GM23338 (cell line): ENCODE measurements around the gene STON2. TPM values are rescaled to one million over a fixed set of nuclear protein-coding genes. Genes with fewer than 3 reads are reported as not detected.

Experiments used
- ATAC-seq: fragments of 200-7000 bp; cut with Tn5 transposase; 3 replicates; pipeline ENCODE4 v1.9.1; 2020
- DNase-seq: peaks from one replicate; pipeline ENCODE4 v3.0.0-alpha.2; 2015; ENCODE audit warnings: low spot score
- H2AFZ ChIP-seq: fragments of 200-600 bp; sonication (generic); 2 replicates; pipeline ENCODE4 v1.8.0; 2016; ENCODE audit warnings: antibody characterized with exemption, mild to moderate bottlenecking, moderate library complexity
- H3F3A ChIP-seq: fragments of 200-600 bp; sonication (generic); replicated peaks from 2 replicates; pipeline ENCODE4 v1.8.0; 2017; ENCODE audit warnings: antibody characterized with exemption, mixed run types, low read depth
- H3K27ac ChIP-seq: fragments of 200-600 bp; sonication (generic); 2 replicates; pipeline ENCODE4 v1.6.1; 2016; ENCODE audit warnings: low read depth
- H3K27me3 ChIP-seq: fragments of 200-600 bp; sonication (generic); 2 replicates; pipeline ENCODE4 v1.8.0; 2016; ENCODE audit warnings: mild to moderate bottlenecking, mixed run types, moderate library complexity; ENCODE audit not compliant: insufficient read depth
- H3K36me3 ChIP-seq: fragments of 200-600 bp; sonication (generic); 2 replicates; pipeline ENCODE4 v1.8.0; 2016; ENCODE audit warnings: mild to moderate bottlenecking; ENCODE audit not compliant: insufficient read depth
- H3K4me1 ChIP-seq: fragments of 200-600 bp; sonication (generic); 2 replicates; pipeline ENCODE4 v1.8.0; 2016; ENCODE audit warnings: mild to moderate bottlenecking, moderate library complexity; ENCODE audit not compliant: insufficient read depth
- H3K4me2 ChIP-seq: fragments of 200-600 bp; sonication (generic); 2 replicates; pipeline ENCODE4 v1.7.1; 2017; ENCODE audit warnings: mixed run types
- H3K4me3 ChIP-seq: fragments of 200-600 bp; sonication (generic); 2 replicates; pipeline ENCODE4 v1.6.1; 2016; ENCODE audit warnings: mixed run types
- H3K79me2 ChIP-seq: fragments of 200-600 bp; sonication (generic); replicated peaks from 2 replicates; pipeline ENCODE4 v1.8.0; 2017; ENCODE audit warnings: mild to moderate bottlenecking; ENCODE audit not compliant: insufficient read depth
- H3K9me2 ChIP-seq: fragments of 200-600 bp; sonication (generic); 2 replicates; pipeline ENCODE4 v1.8.0; 2017; ENCODE audit not compliant: insufficient read depth
- H4K20me1 ChIP-seq: fragments of 200-600 bp; sonication (generic); replicated peaks from 2 replicates; pipeline ENCODE4 v1.8.0; 2017; ENCODE audit warnings: mild to moderate bottlenecking; ENCODE audit not compliant: insufficient read depth
- H3K27ac Mint-ChIP-seq: 2 replicates; pipeline ENCODE4 v1.8.0; 2020; ENCODE audit warnings: inconsistent platforms, mild to moderate bottlenecking, moderate library complexity, mixed read lengths
- H3K27me3 Mint-ChIP-seq: 3 replicates; pipeline ENCODE4 v1.8.0; 2022; ENCODE audit warnings: low read depth, mild to moderate bottlenecking, moderate library complexity, mixed read lengths, inconsistent platforms; ENCODE audit not compliant: insufficient read depth, poor library complexity
- H3K36me3 Mint-ChIP-seq: 3 replicates; pipeline ENCODE4 v1.8.0; 2021; ENCODE audit warnings: low read depth, mild to moderate bottlenecking, inconsistent platforms, moderate library complexity, mixed read lengths
- H3K4me1 Mint-ChIP-seq: 3 replicates; pipeline ENCODE4 v1.8.0; 2020; ENCODE audit warnings: mild to moderate bottlenecking, inconsistent platforms, mixed read lengths
- H3K4me3 Mint-ChIP-seq: 3 replicates; pipeline ENCODE4 v1.8.0; 2021; ENCODE audit warnings: moderate library complexity, mild to moderate bottlenecking, inconsistent platforms, mixed read lengths
- H3K9me3 Mint-ChIP-seq: 3 replicates; pipeline ENCODE4 v1.8.0; 2020; ENCODE audit warnings: moderate library complexity, mild to moderate bottlenecking, inconsistent platforms, mixed read lengths
- CREB1 ChIP-seq: fragments of 250-450 bp; sonication (Bioruptor Pico); IDR thresholded peaks from 2 replicates; pipeline ENCODE4 v1.5.0; 2020; ENCODE audit warnings: low read depth, mild to moderate bottlenecking, moderate library complexity
- ETS1 ChIP-seq: IDR thresholded peaks from 2 replicates; pipeline ENCODE4 v1.6.1; 2016; ENCODE audit warnings: antibody characterized with exemption
- EZH2 ChIP-seq: fragments of 200-600 bp; sonication (generic); IDR thresholded peaks from one replicate; pipeline ENCODE4 v1.8.0; 2017; ENCODE audit warnings: antibody characterized with exemption, mild to moderate bottlenecking, low read depth; ENCODE audit not compliant: unreplicated experiment
- JUNB ChIP-seq: IDR thresholded peaks from one replicate; pipeline ENCODE4 v1.6.1; 2016; ENCODE audit warnings: antibody characterized with exemption; ENCODE audit not compliant: unreplicated experiment
- NANOG ChIP-seq: IDR thresholded peaks from 2 replicates; pipeline ENCODE4 v1.6.1; 2016; ENCODE audit warnings: antibody characterized with exemption, borderline replicate concordance
- POLR2AphosphoS5 ChIP-seq: IDR thresholded peaks from 2 replicates; pipeline ENCODE4 v1.6.1; 2016; ENCODE audit warnings: antibody characterized with exemption, low read depth
- REST ChIP-seq: IDR thresholded peaks from one replicate; pipeline ENCODE4 v1.6.1; 2018; ENCODE audit warnings: antibody characterized with exemption; ENCODE audit not compliant: unreplicated experiment
- STAT1 ChIP-seq: IDR thresholded peaks from one replicate; pipeline ENCODE4 v1.6.1; 2016; ENCODE audit warnings: antibody characterized with exemption; ENCODE audit not compliant: unreplicated experiment
- ZNF114 ChIP-seq: fragments of 250-450 bp; sonication (Bioruptor Pico); IDR thresholded peaks from 2 replicates; pipeline ENCODE4 v1.5.0; 2020; ENCODE audit warnings: mild to moderate bottlenecking, moderate library complexity
- ZNF331 ChIP-seq: fragments of 250-450 bp; sonication (Bioruptor Pico); IDR thresholded peaks from 2 replicates; pipeline ENCODE4 v1.5.0; 2020; ENCODE audit warnings: low read depth, mild to moderate bottlenecking, moderate library complexity
- polyA plus RNA-seq: library from polyadenylated mRNA; unstranded; fragments of >200 nt; fragmentation: Nextera tagmentation; extraction: Ambion mirVana; gene quantifications from 2 replicates; pipeline ENCODE4 v1.2.1, GENCODE V29; 2016
- total RNA-seq: library from RNA; depleted of rRNA; stranded (reverse); fragments of >200 nt; shearing (Covaris generic); gene quantifications from 2 replicates; pipeline ENCODE4 v1.2.3, GENCODE V29; 2014
- TF ChIP-seq, protein P1 (sequence below), 2 experiments: fragments of 200-600 bp in 1 of 2; sonication (generic) in 1 of 2; conservative IDR thresholded peaks; 2 replicates each; pipeline versions ENCODE4 v1.5.1 to v1.6.1; 2016 to 2017; ENCODE audit warnings: antibody characterized with exemption in 2 of 2, low read depth in 2 of 2, mild to moderate bottlenecking in 2 of 2, moderate library complexity in 1 of 2
- TF ChIP-seq, protein P2 (sequence below): fragments of 250-450 bp; sonication (Bioruptor Pico); IDR thresholded peaks from 2 replicates; pipeline ENCODE4 v1.5.0; 2020; ENCODE audit warnings: mild to moderate bottlenecking, moderate library complexity

The STON2 gene
- total and polyA plus RNA-seq, 2 experiments from 2014 or later, result 8.2 to 71.0 TPM

DNA sequence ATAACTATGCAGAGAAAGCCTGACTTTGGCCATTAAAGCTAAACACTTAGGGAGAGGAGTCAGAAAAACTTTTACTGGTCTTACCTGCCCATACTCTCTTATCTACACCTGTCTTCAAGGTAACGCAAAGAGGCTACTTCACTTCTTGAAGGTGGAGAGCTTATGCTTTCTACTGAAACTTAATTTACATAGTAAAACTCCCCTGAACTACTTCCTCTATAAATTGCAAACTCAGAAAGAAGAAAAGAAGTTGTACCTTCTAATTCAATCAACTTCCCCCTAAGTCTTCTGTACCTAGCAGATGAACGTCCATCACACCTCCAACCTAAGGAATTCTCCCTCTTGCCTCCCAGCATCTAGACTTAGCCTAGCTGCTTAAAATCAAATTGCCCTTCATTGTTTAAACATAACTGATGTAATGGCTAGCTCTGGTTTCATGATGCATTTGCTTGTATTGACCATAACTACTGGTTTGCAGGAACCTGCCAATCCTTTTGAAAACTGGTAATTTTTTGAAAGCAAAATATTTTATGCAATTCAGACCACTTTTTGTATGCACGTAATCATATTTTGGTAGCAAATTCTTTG is 87.7 kb downstream of the STON2 start:
- peak; percentile 53 for DNase-seq
- Histone ChIP-seq H3K9me2 (no peaks in the 10 kb centered on the region), H3F3A (no peaks in the 10 kb centered on the region), H3K36me3 (no peaks in the 10 kb centered on the region), H3K4me1 (peaks cover 63% of the 10 kb centered on the region), H3K27me3 (no peaks in the 10 kb centered on the region), H3K79me2 (no peaks in the 10 kb centered on the region), H3K4me2 (peak overlapping the region; percentile 1), H3K27ac (peak overlapping the region; percentile 27; the same call in 1 of the 2 replicates), H3K4me3 (no peak overlapping the region), H2AFZ (no peak overlapping the region), H4K20me1 (no peaks in the 10 kb centered on the region)
- H3K9me3 Mint-ChIP-seq, result peaks cover 8% of the 10 kb centered on the region; the same call in 2 of the 3 replicates
- H3K36me3 Mint-ChIP-seq, result peaks cover 11% of the 10 kb centered on the region
- H3K4me1 Mint-ChIP-seq, result peaks cover 83% of the 10 kb centered on the region
- TF ChIP-seq ETS1, result no peak
- no peak for TF ChIP-seq ZNF114 (CRISPR knock-in tag)
- no peak for TF ChIP-seq REST
- TF ChIP-seq STAT1, result no peak
- no peak for TF ChIP-seq CREB1 (CRISPR knock-in tag)
- no peak for TF ChIP-seq EZH2
- TF ChIP-seq, protein P1, sequence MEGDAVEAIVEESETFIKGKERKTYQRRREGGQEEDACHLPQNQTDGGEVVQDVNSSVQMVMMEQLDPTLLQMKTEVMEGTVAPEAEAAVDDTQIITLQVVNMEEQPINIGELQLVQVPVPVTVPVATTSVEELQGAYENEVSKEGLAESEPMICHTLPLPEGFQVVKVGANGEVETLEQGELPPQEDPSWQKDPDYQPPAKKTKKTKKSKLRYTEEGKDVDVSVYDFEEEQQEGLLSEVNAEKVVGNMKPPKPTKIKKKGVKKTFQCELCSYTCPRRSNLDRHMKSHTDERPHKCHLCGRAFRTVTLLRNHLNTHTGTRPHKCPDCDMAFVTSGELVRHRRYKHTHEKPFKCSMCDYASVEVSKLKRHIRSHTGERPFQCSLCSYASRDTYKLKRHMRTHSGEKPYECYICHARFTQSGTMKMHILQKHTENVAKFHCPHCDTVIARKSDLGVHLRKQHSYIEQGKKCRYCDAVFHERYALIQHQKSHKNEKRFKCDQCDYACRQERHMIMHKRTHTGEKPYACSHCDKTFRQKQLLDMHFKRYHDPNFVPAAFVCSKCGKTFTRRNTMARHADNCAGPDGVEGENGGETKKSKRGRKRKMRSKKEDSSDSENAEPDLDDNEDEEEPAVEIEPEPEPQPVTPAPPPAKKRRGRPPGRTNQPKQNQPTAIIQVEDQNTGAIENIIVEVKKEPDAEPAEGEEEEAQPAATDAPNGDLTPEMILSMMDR (conservative IDR thresholded peaks at IDR 0.05; ENCODE audit: low read depth in 2 of 2), result no peak
- TF ChIP-seq POLR2AphosphoS5, result no peak
- TF ChIP-seq JUNB, result no peak
- TF ChIP-seq, protein P2, sequence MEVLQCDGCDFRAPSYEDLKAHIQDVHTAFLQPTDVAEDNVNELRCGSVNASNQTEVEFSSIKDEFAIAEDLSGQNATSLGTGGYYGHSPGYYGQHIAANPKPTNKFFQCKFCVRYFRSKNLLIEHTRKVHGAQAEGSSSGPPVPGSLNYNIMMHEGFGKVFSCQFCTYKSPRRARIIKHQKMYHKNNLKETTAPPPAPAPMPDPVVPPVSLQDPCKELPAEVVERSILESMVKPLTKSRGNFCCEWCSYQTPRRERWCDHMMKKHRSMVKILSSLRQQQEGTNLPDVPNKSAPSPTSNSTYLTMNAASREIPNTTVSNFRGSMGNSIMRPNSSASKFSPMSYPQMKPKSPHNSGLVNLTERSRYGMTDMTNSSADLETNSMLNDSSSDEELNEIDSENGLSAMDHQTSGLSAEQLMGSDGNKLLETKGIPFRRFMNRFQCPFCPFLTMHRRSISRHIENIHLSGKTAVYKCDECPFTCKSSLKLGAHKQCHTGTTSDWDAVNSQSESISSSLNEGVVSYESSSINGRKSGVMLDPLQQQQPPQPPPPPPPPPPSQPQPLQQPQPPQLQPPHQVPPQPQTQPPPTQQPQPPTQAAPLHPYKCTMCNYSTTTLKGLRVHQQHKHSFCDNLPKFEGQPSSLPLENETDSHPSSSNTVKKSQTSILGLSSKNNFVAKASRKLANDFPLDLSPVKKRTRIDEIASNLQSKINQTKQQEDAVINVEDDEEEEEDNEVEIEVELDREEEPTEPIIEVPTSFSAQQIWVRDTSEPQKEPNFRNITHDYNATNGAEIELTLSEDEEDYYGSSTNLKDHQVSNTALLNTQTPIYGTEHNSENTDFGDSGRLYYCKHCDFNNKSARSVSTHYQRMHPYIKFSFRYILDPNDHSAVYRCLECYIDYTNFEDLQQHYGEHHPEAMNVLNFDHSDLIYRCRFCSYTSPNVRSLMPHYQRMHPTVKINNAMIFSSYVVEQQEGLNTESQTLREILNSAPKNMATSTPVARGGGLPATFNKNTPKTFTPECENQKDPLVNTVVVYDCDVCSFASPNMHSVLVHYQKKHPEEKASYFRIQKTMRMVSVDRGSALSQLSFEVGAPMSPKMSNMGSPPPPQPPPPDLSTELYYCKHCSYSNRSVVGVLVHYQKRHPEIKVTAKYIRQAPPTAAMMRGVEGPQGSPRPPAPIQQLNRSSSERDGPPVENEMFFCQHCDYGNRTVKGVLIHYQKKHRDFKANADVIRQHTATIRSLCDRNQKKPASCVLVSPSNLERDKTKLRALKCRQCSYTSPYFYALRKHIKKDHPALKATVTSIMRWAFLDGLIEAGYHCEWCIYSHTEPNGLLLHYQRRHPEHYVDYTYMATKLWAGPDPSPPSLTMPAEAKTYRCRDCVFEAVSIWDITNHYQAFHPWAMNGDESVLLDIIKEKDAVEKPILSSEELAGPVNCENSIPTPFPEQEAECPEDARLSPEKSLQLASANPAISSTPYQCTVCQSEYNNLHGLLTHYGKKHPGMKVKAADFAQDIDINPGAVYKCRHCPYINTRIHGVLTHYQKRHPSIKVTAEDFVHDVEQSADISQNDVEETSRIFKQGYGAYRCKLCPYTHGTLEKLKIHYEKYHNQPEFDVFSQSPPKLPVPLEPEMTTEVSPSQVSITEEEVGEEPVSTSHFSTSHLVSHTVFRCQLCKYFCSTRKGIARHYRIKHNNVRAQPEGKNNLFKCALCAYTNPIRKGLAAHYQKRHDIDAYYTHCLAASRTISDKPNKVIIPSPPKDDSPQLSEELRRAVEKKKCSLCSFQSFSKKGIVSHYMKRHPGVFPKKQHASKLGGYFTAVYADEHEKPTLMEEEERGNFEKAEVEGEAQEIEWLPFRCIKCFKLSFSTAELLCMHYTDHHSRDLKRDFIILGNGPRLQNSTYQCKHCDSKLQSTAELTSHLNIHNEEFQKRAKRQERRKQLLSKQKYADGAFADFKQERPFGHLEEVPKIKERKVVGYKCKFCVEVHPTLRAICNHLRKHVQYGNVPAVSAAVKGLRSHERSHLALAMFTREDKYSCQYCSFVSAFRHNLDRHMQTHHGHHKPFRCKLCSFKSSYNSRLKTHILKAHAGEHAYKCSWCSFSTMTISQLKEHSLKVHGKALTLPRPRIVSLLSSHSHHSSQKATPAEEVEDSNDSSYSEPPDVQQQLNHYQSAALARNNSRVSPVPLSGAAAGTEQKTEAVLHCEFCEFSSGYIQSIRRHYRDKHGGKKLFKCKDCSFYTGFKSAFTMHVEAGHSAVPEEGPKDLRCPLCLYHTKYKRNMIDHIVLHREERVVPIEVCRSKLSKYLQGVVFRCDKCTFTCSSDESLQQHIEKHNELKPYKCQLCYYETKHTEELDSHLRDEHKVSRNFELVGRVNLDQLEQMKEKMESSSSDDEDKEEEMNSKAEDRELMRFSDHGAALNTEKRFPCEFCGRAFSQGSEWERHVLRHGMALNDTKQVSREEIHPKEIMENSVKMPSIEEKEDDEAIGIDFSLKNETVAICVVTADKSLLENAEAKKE (CRISPR knock-in tag), result no peak
- TF ChIP-seq ZNF331 (CRISPR knock-in tag), result no peak
- TF ChIP-seq NANOG, result no peak
- H3K27me3 Mint-ChIP-seq, result peaks cover 2% of the 10 kb centered on the region
- H3K27ac Mint-ChIP-seq, result peak overlapping the region; percentile 89
- no peak for ATAC-seq
- no peak overlapping the region for H3K4me3 Mint-ChIP-seq
